ENCODE results near the gene LCOR. TPM values are rescaled to one million over a fixed set of nuclear protein-coding genes. Genes with fewer than 3 reads are reported as not detected.

LCOR gene
- total RNA-seq, 2 donors from 2014 or later = 58.6 to 73.1 TPM

DNA sequence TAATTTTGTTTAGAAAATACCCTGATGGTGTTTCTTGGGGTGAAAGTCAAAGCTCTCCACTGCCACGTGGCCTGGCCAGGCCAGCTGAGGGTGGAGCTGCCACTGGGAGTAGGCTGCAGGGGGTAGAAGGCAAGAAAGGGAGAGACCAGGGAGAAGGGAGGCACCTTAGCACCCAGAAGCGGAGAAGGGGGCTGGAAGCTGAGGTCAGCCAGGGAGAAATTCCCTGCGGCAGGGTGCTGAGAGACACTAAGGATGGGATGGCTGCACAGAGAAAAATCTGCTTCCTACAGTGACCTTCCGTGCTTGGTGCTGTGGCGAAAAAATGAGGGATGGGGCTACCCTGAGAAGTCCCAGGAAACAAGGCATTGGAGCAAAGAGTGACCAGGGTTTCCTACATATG is 210.0 kb downstream of the LCOR start:
- intact Hi-C loops (cut with DNase I) = no loop called here
- no peak overlapping the region for H3K27ac ChIP-seq
- no peak overlapping the region for H3K9ac ChIP-seq (ENCODE audit: low read depth in 2 of 2, low read length in 2 of 2)
- TF ChIP-seq, protein P1, sequence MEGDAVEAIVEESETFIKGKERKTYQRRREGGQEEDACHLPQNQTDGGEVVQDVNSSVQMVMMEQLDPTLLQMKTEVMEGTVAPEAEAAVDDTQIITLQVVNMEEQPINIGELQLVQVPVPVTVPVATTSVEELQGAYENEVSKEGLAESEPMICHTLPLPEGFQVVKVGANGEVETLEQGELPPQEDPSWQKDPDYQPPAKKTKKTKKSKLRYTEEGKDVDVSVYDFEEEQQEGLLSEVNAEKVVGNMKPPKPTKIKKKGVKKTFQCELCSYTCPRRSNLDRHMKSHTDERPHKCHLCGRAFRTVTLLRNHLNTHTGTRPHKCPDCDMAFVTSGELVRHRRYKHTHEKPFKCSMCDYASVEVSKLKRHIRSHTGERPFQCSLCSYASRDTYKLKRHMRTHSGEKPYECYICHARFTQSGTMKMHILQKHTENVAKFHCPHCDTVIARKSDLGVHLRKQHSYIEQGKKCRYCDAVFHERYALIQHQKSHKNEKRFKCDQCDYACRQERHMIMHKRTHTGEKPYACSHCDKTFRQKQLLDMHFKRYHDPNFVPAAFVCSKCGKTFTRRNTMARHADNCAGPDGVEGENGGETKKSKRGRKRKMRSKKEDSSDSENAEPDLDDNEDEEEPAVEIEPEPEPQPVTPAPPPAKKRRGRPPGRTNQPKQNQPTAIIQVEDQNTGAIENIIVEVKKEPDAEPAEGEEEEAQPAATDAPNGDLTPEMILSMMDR (IDR thresholded peaks at IDR 0.05) = no peak
- no peak overlapping the region for H3K4me3 ChIP-seq
- no peaks in the 10 kb centered on the region for H3K36me3 ChIP-seq
- DNase-seq = no peak
- no peaks in the 10 kb centered on the region for H3K9me3 ChIP-seq
- no peaks in the 10 kb centered on the region for H3K27me3 ChIP-seq
- H3K4me1 ChIP-seq = no peaks in the 10 kb centered on the region

DNA sequence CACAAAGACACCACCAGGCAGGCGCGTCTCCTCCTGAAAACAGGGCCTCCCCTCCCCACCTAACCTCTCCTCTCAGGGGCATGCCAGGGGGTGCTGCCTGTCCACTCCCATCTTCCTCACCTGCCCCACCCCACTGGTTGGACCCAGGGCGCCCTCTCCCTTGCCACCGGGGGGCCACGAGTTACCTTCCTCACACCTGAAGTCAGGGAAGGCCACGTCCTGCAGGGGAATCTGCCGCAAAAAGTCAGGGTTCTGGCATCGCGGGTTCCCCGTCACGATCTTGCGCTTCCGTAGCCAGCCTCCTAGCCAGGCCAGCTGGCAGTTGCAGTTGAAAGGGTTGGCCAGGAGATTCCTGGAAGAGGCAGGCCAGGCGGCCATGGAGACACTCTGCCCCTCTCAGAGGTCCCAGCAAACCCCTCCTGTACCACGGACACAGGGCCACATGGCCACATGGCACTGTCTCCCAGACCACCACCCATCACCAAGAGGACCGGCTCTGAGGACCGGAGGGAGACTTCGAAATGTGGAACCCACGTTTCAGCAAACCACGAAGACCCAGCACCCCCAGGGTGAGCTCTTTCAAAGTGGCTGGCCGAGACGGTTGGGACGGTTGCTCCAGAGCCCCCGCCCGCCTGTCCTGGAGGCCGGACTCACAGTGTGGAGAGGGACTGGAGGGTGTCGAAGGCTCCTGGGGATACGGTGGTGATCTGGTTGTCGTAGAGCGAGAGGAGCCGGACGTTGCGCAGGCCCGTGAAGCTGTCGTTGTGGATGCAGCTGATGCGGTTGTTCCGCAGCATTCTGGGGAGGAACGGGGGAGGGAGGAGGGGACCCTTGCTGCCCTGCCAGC is 210.8 kb downstream of the LCOR start:
- H3K9ac ChIP-seq (ENCODE audit: low read depth in 2 of 2, low read length in 2 of 2) = no peak overlapping the region
- TF ChIP-seq, protein P1 (IDR thresholded peaks at IDR 0.05) = no peak
- DNase-seq = no peak
- H3K36me3 ChIP-seq = no peaks in the 10 kb centered on the region
- H3K4me1 ChIP-seq = no peaks in the 10 kb centered on the region
- H3K27me3 ChIP-seq = no peaks in the 10 kb centered on the region
- H3K9me3 ChIP-seq = no peaks in the 10 kb centered on the region
- intact Hi-C loops (cut with DNase I) = no loop called here
- no peak overlapping the region for H3K4me3 ChIP-seq
- no peak overlapping the region for H3K27ac ChIP-seq

DNA sequence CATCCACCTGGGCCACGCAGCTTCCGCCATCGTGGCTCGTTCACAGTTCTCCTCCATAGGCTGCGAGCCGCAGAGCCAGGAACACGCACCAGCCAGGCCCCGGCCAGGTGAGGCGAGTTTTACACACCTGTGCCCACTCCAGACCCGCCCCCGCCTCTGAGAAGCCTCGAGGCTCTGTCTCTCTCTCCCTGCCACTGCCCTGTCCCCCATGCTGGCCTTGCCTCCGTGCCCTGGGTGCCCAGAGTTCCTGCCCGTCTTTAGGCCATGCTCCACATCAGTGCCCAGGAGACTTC is 211.4 kb downstream of the LCOR start:
- TF ChIP-seq, protein P1 (IDR thresholded peaks at IDR 0.05) = no peak
- H3K4me3 ChIP-seq = no peak overlapping the region
- H3K9ac ChIP-seq (ENCODE audit: low read depth in 2 of 2, low read length in 2 of 2) = no peak overlapping the region
- no peaks in the 10 kb centered on the region for H3K4me1 ChIP-seq
- intact Hi-C loops (cut with DNase I) = no loop called here
- H3K9me3 ChIP-seq = no peaks in the 10 kb centered on the region
- no peaks in the 10 kb centered on the region for H3K27me3 ChIP-seq
- no peak for DNase-seq
- no peaks in the 10 kb centered on the region for H3K36me3 ChIP-seq
- H3K27ac ChIP-seq = no peak overlapping the region

Small RNA genes within 50 kb of the gene (microRNA-seq; reads per million reads assigned to microRNA genes)
- not detected for gene MIR607

Other genes starting within 250 kb of the LCOR start
- gene TM9SF3, start 245.3 kb upstream of the LCOR start, total RNA-seq = 100 to 1,000 TPM; 285 to 392 TPM
- 10 to 100 TPM; 10.9 to 12.4 TPM for gene PIK3AP1, start 111.8 kb upstream of the LCOR start, total RNA-seq

Measured in colonic mucosa (tissue), 4 donors.